GM12891 (cell line): ENCODE measurements around the gene PRAMEF8.
"Not testable (repeated sequence)": the region's sequence is repeated elsewhere in the genome, so short reads cannot be mapped to it uniquely, and the experiment has no call there.

Source experiments
- POLR2AphosphoS5 ChIP-seq: IDR thresholded peaks from 2 replicates; pipeline ENCODE4 v1.6.1; 2011; ENCODE audit warnings: low read depth, low read length, control low read depth
- SPI1 ChIP-seq: IDR thresholded peaks from 2 replicates; pipeline ENCODE4 v1.6.1; 2011; ENCODE audit warnings: low read depth, low read length, control low read depth

DNA sequence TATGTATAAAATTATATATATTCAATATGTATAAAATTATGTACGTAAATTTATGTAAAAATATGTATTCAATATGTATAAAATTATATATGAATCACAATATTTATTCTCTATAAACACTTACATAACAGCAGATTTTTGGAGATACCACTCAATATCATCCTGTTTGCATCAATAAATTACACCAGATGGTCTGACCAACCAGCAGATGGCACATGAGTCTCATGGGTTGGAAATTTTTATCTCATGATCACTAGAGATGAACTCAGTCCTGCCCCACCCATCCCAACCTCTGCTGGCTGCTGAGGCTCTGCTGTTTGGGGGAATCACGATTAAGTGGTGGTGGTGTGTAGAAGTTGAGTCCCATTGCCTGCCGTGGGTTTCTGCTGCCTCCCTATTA is 5.3 kb downstream of the PRAMEF8 start:
- TF ChIP-seq SPI1, POLR2AphosphoS5: not testable (repeated sequence)
